ENCODE results near the gene EPHB1.

DNA sequence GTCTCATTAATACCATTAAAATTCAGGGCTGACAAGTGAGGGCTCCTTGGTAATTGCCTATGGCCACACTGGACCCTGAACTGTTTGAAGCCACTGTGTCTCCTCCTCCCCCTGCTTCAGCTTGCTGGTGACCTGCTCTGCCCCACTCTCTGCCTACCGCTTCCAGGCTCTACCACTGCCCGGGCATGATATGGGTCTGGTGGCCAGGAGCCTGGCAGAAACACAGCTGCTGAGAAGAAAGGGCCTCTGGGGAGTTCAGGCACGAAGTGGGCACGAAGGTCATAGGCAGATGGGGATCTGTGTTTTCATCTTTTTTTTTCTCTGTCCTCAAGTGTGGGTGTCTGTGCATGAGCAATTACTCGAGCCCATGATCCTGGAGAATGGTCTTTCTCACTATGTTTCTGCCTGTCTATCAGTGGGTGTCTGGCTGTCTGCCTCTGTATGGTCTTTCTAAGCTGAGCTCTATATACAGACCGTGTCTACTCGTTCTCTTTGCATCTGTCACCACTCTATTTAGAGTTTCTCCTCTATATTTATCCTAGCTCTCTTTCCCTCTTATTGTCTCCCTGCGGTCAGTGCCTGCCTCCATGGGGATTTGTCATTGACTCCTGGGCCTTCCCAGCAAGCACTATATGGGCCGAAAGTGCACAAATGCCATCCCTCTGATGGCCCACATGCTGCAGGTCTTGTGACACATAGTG lies 42.1 kb upstream of the EPHB1 start:
- no peak for TF ChIP-seq EZH2 (IDR thresholded peaks at IDR 0.05; ENCODE audit: borderline replicate concordance, low read length)
- TF ChIP-seq, protein P1, sequence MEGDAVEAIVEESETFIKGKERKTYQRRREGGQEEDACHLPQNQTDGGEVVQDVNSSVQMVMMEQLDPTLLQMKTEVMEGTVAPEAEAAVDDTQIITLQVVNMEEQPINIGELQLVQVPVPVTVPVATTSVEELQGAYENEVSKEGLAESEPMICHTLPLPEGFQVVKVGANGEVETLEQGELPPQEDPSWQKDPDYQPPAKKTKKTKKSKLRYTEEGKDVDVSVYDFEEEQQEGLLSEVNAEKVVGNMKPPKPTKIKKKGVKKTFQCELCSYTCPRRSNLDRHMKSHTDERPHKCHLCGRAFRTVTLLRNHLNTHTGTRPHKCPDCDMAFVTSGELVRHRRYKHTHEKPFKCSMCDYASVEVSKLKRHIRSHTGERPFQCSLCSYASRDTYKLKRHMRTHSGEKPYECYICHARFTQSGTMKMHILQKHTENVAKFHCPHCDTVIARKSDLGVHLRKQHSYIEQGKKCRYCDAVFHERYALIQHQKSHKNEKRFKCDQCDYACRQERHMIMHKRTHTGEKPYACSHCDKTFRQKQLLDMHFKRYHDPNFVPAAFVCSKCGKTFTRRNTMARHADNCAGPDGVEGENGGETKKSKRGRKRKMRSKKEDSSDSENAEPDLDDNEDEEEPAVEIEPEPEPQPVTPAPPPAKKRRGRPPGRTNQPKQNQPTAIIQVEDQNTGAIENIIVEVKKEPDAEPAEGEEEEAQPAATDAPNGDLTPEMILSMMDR (IDR thresholded peaks at IDR 0.05; ENCODE audit: low read length): no peak
